Inferior parietal cortex (tissue), 1 donor: ENCODE measurements around the gene CACHD1.

Source experiments
- DNase-seq: peaks from one replicate; pipeline ENCODE4 v3.0.0-alpha.2; 2016; ENCODE audit errors: extremely low spot score

Gene CACHD1

GRCh38 chr1:64523413-64524337 lies 53.7 kb downstream of the CACHD1 start:
- no peak for DNase-seq

GRCh38 chr1:64524614-64525013 lies 54.7 kb downstream of the CACHD1 start:
- no peak for DNase-seq

DNA sequence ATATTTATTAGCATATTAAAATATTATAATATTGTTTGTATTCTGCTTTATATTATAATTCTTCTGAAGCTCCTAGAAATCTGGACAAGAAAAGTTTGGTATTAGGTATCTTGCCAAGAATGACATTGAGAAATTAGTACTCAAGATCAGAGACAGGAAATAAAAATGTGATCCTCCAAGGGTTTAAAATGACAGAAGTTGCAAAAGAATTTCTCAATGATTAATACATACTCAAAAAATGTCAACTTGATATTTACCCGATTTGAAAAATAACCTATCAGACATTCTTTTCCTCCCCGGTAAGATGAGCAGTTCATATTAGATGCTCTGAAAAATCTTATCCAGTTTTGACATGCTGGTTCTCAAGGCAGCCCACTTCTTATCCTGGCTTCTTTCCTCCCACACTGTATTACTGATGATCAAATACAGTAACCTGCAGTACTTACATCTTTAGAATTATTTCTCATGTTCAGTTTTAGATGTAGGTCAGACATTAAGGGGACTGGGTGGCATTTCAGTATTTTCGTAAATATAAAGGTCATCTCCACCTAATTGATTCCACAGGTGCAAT lies 55.3 kb downstream of the CACHD1 start:
- no peak for DNase-seq

GRCh38 chr1:64526312-64526711 lies 56.4 kb downstream of the CACHD1 start:
- no peak for DNase-seq

GRCh38 chr1:64527165-64527564 lies 57.2 kb downstream of the CACHD1 start:
- DNase-seq: no peak

DNA sequence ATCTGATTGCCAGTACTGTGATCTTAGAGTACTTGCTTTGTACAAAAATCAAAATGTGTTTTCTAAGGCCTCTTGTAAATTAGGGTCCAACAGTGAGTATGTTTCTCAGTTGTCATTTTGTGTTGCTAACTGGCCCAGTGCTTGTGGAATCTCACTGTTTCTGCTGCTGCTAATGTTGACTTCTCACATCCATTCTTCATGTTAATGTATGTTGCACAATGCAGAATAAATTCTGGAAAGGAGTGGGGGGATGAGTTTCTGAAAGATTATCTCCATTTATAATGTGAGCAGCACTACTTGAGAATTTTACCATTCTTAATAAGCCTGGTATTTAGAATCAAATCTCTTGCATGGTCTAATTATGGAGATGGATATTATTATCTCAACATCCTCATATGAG lies 57.9 kb downstream of the CACHD1 start:
- DNase-seq: no peak

GRCh38 chr1:64530969-64531692 lies 61.2 kb downstream of the CACHD1 start:
- DNase-seq: no peak

GRCh38 chr1:64532646-64533045 lies 62.7 kb downstream of the CACHD1 start:
- no peak for DNase-seq

GRCh38 chr1:64535938-64536835 lies 66.3 kb downstream of the CACHD1 start:
- DNase-seq: no peak

DNA sequence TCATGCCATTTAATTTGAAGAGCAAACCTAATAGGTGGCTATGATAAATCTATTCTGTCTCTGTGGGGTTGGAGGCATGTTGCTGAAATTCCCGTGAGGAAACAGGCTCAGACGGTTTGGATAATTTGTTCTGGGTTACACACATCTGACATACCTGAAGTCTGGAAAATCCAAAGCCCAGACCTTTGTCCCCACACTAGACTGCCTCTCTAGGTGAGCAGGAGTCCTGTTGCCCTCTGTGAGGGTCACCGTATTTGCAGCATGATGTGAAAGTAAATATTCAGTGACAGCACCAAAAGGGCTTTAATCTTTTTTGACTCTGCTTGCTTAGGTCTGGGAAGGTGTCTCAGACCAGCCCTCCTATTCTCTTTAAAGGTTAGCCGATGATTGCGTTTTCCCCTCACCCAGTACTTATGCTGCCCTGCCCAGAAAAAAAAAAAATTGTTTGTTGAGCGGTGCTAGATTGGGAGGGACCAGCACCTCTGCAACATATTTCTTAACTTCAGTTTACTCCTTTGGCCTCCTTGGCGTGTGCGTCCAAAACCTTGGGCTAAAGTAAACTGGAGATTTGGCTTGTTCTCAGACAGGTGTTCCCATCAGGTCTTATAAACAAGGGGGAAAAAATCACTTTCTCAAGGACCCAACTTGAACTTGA lies 67.0 kb downstream of the CACHD1 start:
- DNase-seq: no peak

DNA sequence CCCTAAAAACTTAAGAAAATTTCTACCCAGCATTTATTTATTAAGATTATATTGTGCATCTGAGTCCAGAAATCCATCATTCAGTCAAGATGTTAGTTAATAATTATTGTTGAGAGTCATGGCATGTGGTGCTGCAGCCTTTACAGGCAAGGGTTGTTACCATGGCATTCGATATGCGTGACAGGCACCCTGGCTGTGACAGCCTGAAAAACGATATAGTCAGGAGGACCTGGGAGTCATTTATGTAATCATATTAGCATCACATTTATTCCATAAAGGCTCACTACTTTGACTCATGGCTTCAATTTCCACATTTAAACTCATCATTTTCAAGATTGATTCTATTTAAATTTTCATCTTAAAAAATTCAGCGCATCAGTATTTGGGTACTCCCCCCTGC lies 68.0 kb downstream of the CACHD1 start:
- no peak for DNase-seq

DNA sequence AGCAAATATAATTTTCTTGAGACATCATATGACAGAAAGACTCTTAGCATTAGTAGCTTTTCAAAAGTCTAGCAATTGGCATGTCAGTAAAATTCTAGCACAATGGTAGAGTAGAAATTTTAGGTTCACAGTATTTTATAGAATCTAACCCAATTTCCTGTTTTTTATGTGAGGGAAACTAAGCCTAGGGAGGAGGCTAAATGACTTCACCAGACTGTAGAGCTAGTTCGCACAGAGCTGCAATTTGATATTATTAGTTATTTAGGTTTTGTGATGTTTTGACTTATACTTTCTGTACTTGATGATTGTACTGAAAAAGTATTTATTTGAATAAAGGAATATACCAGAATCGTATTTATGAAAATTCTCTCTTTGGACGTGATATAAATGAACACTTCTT lies 68.5 kb downstream of the CACHD1 start:
- DNase-seq: no peak

GRCh38 chr1:64539289-64539688 lies 69.4 kb downstream of the CACHD1 start:
- no peak for DNase-seq

DNA sequence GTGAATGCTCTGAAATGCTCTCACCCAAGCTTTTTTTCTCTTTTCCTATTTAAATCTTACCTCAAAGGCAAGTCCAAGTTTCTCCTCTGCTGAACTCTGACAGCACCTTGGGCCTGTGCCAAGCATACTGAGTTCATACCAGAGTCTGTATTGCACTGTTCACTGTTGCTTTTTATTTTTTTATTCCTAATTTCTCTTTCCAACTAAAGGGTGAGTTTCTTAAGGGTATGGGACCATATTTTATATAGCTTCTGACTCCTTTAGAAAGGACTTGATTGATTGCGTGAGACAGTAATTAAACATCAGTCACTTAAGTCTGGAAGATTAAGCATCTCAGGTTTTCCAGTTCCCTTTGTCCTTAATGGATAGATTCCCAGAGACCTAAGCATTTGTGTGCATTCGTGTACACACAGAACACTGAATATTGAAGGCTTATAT lies 69.9 kb downstream of the CACHD1 start:
- DNase-seq: no peak

- DNase-seq: no peak
These were observed 70.4 kb downstream of the CACHD1 start for GRCh38 chr1:64540265-64540791.

DNA sequence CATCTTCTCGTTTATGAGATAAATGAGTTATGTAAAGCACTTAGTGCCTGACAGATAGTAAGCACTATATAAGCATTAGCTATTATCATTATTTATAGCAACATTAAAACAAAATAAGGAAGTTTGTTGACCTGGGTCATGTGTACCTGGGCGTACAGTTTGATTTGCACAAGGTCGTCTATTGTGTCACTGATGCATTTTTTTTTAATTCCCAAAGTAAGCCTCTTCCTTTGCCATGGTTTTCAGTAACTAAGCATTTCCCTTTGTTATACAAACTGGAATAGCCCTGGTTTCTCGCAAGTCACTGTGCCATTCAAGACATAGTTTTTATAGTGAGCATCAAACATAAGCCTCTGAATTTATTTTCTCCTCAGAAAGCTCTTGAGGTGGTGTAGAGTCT lies 72.2 kb downstream of the CACHD1 start:
- no peak for DNase-seq

DNA sequence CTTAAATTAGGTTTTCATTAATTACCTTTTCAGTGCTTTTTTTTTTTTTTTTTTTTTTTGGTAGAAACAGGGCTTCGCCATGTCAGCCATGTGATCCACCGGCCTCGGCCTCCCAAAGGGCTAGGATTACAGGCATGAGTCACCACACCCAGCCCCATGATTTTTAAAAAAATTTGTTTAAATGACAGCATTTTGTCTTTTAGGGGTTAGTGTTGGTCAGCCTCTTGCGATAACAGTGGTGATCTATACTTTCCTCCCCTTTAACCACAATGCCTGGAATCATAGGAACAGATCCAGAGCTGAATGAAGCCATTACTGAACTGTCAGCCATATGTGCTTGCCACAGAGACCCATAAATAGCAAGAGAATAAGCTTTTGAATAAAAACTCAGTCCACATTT lies 73.9 kb downstream of the CACHD1 start:
- no peak for DNase-seq

GRCh38 chr1:64545118-64545843 lies 75.4 kb downstream of the CACHD1 start:
- DNase-seq: no peak

DNA sequence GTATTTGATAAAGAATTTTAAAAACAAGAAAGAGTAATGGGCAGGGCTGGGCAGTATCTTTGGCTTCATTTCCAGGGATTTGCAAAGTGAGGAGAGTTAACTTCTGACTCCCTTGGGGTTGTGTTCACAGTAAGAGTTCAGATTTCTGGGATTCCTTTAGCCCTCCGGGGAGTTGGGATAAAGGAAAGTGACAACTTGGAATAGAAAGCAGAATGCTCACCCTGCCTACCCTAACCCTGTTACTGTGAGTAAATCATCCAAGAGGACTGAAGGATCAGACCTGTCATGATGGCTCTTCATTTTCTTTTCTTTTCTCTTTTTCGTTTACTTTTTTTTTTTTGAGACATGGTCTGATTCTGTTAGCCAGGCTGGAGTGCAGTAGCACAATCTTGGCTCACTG lies 76.1 kb downstream of the CACHD1 start:
- no peak for DNase-seq
